GM12801 (cell line): Measurements from ENCODE around the gene UIMC1.

Source experiments
- CTCF ChIP-seq: IDR thresholded peaks from one replicate; pipeline ENCODE4 v1.5.1; 2011; ENCODE audit warnings: control low read depth; ENCODE audit not compliant: insufficient read length; ENCODE audit errors: extremely low read depth

UIMC1 gene

GRCh38 chr5:176892663-176893062 lies 113.9 kb downstream of the UIMC1 start:
- no peak for TF ChIP-seq CTCF

GRCh38 chr5:176891331-176891958 lies 115.1 kb downstream of the UIMC1 start:
- TF ChIP-seq CTCF = no peak

GRCh38 chr5:176890455-176891330 lies 115.9 kb downstream of the UIMC1 start:
- no peak for TF ChIP-seq CTCF

GRCh38 chr5:176889321-176890280 lies 117.0 kb downstream of the UIMC1 start:
- TF ChIP-seq CTCF = no peak

- TF ChIP-seq CTCF = no peak
These were observed 117.8 kb downstream of the UIMC1 start for GRCh38 chr5:176888865-176889165.

- no peak for TF ChIP-seq CTCF
These were observed 118.3 kb downstream of the UIMC1 start for GRCh38 chr5:176888016-176888864.
